ENCODE data around the gene CCT8L2.
"Not testable (repeated sequence)": the region's sequence is repeated elsewhere in the genome, so short reads cannot be mapped to it uniquely, and the experiment has no call there.

Gene CCT8L2

DNA sequence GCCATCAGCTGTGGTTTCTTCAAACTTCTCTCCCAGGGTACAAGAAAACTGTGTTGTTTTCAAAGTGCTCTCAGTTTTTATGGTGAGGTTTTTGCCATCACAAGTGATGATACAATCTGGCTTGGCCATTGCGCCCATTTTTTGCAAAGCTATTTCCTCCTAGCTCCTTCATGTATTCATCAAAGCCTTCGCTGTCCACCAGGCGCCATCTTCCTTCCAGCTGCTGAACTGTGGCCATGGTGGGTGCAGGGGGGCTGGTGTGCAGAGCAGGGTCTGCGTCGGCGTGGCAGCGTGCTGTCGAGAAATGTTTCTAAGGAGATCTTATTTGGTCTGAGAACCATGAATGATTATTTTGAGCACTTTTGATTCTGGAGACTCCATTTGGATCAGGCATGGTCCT lies 2.6 kb upstream of the CCT8L2 start:
- not testable (repeated sequence) for DNase-seq (ENCODE audit: low read depth)

DNA sequence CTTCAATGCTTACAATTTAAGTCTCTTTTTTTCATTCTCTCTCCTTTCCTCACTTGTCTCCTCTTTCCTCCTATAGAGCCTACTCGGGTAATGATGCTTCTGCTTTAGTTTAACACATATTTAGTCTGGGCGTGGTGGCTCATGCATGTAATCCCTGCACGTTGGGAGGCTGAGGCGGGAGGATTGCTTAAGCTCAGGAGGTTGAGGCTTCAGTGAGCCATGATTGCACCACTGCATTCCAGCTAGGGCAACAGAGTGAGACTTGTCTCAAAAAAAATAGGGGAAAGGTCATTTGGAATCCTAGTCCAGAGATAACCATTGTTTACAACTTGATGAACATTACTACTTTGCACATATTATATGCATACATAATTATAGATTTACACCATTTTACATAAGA lies 1.4 kb upstream of the CCT8L2 start:
- no peak for DNase-seq (ENCODE audit: low read depth)

DNA sequence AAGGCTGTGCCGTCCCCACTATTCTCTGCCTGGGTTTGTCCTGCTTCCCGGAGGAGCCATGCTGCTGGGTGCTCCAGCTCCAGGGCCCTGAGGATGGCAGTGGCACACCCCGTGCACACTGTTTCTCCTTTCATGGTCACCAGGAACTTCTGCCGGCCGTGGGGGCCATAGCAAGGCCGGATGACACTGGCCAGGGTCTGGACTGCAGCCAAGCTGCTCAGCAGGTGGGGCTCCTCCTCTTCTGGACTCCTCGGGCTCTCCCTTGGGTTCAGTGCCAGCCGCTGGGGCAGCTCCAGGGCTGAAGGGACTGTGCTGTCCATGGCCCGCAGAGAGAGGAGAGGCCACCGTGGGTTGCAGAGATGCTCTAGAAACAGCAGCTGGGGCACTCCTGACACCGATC lies 379 bp downstream of the CCT8L2 start:
- DNase-seq (ENCODE audit: low read depth): not testable (repeated sequence)

DNA sequence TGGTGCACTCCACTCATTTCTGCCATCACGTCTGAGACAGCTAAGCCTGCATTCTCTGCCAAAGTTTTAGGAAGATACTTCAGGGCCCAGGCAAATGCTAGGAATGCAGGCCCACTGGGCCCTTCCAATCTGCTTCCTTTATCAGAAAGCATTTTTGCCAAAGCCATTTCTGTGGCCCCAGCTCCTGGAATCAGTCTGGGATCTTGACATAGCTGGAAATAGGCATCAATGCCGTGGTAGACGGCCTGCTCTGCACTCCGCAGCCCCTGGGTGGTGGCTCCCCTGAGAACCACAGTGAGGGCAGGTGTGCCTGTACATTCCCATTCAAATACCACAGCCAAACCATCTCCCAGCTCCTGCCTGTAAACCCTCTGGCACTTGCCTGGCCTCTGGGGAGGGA lies 1.5 kb downstream of the CCT8L2 start:
- DNase-seq (ENCODE audit: low read depth): not testable (repeated sequence)

DNA sequence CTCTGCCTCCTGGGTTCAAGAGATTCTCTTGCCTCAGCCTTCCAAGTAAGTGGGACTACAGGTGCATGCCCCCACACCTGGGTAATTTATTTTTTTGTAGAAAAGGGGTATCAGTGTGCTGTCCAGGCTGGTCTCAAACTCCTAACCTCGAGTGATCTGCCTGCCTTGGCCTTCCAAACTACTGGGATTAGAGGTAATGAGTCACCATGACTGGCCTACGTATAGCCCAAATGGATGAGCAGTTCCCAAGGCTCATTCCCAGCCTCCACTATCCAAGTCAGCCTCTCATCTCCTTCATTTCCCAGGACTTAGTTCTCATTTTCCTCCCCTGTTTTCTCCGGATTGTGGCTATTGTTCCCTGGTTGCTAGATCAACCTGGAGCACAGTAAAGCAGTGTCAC lies 5.6 kb downstream of the CCT8L2 start:
- no peak for DNase-seq (ENCODE audit: low read depth)

DNA sequence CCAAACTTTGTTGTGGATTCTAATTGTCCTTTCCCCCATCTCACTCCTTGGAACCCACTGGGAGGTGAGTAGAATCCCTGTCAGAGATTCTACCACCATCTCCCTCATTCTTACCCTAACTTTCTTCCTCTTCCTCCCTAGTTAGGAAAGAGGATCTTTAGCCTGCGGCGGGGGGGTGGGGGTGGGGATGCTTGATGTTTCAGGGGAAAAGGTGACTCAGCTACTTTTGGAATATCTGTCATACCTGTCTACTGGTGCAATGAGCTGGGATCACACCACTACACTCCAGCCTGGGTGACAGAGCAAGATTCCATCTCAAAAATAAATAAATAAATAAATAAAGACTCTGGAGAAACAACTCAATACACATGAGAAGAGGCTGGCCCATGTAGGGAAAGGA lies 6.4 kb downstream of the CCT8L2 start:
- DNase-seq (ENCODE audit: low read depth): no peak

DNA sequence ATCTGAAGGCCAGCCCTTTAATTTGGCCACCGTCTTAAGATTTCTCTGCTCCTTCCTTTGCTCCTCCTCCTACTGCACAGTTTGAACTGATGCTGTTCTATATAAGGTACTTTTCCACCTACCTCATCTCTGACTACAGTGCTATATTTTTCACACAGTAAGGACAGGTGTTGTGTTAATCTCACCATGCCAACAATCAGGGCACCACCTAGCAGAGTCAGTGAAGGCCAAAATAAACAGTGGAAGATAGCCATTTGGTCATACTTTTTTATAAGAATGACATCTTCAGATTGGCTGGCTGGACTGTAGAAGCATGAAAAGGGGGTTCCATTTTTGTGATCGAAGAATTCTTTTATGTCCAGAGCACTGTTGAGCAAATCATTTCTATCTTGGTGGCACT lies 11.7 kb downstream of the CCT8L2 start:
- not testable (repeated sequence) for DNase-seq (ENCODE audit: low read depth)

DNA sequence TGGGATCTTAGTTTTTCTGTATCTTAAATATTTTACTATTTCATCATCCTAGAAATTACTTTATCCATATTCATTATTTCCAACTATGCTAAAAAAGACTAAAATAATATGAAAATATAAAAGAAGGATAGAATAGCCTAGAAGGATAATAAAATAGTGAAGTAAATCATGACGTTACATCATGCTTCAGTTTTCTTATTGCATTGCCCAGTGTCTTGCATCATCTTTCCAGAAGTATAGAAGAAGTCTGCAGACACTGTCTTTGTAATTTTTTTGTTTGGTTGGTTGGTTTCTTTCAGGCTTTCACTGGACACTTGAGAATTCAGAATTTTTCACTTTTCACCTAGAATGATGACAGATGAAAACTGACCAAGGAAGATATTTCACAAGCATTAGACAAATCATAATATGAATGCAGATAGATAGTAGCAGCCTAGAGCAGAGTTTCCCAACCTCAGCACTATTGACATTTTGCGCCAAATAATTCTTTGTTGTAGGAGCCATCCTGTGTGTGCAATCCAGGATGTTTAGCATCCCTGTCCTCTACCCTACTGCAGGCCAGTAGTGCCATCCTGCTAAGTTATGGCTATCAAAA lies 23.3 kb downstream of the CCT8L2 start:
- not testable (repeated sequence) for DNase-seq (ENCODE audit: low read depth)

DNA sequence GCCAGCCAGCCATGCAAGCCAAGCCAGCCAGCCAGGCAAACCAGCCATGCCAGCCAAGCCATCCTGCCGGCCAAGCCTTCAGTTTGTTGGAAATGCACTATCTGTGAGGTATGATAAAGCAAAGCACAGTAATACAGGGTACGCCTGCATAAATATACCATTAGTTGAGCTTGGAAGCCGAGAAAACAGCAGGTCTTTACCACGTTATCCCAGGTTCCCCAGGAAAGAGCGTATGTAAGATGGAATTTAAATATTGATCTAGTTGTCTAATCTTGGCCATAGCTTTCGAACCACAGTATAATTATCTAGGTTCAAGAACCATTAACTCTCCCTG lies 24.2 kb downstream of the CCT8L2 start:
- no peak for DNase-seq (ENCODE audit: low read depth)

DNA sequence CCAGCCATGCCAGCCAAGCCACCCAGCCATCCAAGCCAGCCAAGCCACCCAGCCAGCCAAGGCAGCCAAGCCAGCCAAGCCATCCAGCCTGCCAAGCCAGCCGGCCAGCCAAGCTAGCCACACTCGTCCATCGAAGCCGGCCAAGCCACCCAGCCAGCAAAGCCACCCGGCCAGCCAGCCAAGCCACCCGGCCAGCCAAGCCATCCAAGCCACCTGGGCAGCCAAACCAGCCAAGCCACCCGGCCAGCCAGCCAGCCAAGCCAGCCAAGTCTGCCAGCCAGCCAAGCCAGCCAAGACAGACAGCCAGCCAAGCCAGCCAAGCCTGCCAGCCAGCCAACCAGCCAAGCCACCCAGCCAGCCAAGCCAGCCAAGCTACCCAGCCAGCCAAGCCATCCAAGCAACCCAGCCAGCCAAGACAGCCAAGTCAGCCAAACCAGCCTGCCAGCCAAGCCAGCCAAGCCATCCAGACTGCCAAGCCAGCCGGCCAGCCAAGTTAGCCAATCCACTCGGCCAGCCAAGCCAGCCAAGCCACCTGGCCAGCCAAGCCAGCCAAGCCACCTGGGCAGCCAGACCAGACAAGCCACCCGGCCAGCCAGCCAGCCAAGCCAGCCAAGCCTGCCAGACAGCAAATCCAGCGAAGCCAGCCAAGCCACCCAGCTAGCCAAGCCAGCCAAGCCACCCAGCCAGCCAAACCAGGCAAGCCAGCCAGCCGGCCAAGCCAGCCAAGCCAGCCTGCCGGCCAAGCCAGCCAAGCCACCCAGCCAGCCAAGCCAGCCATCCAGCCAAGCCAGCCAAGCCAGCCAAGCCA lies 24.8 kb downstream of the CCT8L2 start:
- DNase-seq (ENCODE audit: low read depth): not testable (repeated sequence)

DNA sequence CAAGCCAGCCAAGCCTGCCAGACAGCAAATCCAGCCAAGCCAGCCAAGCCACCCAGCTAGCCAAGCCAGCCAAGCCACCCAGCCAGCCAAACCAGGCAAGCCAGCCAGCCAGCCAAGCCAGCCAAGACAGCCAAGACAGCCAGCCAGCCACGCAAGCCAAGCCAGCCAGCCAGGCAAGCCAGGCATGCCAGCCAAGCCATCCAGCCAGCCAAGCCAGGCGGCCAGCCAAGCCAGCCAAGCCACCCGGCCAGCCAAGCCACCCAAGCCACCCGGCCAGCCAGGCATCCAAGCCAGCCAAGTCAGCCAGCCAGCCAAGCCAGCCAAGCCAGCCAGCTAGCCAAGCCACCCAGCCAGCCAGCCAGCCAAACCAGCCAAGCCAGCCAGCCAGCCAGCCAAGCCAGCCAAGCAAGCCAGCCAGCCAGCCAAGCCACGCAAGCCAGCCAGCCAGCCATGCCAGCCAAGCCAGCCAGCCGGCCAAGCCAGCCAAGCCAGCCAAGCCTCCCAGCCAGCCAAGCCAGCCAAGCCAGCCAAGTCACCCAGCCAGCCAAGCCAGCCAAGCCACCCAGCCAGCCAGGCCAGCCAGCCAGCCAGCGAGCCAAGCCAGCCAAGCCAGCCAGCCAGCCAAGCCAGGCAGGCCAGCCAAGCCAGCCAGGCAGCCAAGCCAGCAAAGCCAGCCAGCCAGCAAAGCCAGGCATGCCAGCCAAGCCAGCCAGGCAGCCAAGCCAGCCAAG lies 26.0 kb downstream of the CCT8L2 start:
- not testable (repeated sequence) for DNase-seq (ENCODE audit: low read depth)

DNA sequence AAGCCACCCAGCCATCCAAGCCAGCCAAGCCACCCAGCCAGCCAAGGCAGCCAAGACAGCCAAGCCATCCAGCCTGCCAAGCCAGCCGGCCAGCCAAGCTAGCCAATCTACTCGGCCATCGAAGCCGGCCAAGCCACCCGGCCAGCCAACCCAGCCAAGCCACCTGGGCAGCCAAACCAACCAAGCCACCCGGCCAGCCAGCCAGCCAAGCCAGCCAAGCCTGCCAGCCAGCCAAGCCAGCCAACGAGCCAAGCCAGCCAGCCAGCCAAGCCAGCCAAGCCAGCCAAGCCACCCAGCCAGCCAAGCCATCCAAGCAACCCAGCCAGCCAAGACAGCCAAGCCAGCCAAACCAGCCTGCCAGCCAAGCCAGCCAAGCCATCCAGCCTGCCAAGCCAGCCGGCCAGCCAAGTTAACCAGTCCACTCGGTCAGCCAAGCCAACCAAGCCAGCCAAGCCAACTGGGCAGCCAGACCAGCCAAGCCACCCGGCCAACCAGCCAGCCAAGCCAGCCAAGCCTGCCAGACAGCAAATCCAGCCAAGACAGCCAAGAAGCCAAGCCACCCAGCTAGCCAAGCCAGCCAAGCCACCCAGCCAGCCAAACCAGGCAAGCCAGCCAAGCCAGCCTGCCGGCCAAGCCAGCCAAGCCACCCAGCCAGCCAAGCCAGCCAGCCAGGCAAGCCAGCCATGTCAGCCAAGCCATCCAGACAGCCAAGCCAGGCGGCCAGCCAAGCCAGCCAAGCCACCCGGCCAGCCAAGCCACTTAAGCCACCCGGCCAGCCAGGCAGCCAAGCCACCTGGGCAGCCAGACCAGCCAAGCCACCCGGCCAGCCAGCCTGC lies 26.8 kb downstream of the CCT8L2 start:
- not testable (repeated sequence) for DNase-seq (ENCODE audit: low read depth)

DNA sequence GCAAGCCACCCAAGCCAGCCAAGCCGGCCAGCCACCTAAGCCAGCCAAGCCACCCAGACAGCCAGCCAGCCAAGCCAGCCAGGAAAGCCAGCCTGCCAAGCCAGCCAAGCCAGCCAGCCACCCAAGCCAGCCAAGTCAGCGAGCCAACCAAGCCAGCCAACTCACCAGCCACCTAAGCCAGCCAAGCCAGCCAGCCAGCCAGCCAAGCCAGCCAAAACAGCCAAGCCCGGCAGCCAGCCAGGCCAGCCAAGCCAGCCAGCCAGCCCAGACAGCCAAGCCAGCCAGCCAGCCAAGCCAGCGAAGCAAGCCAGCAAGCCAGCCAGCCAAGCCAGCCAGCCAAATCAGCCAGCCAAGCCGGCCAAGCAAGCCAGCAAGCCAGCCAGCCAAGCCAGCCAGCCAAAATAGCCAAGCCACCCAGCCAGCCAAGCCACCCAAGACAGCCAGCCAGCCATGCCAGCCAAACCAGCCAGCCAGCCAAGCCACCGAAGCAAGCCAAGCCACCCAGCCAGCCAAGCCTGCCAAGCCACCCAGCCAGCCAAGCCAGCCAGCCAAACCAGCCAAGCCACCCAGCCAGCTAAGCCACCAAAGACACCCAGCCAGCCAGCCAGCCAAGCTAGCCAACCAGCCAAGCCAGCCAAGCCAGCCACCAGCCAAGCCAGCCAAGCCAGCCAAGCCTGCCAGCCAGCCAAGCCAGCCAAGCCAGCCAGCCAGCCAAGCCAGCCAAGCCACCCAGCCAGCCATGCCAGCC lies 27.6 kb downstream of the CCT8L2 start:
- not testable (repeated sequence) for DNase-seq (ENCODE audit: low read depth)

DNA sequence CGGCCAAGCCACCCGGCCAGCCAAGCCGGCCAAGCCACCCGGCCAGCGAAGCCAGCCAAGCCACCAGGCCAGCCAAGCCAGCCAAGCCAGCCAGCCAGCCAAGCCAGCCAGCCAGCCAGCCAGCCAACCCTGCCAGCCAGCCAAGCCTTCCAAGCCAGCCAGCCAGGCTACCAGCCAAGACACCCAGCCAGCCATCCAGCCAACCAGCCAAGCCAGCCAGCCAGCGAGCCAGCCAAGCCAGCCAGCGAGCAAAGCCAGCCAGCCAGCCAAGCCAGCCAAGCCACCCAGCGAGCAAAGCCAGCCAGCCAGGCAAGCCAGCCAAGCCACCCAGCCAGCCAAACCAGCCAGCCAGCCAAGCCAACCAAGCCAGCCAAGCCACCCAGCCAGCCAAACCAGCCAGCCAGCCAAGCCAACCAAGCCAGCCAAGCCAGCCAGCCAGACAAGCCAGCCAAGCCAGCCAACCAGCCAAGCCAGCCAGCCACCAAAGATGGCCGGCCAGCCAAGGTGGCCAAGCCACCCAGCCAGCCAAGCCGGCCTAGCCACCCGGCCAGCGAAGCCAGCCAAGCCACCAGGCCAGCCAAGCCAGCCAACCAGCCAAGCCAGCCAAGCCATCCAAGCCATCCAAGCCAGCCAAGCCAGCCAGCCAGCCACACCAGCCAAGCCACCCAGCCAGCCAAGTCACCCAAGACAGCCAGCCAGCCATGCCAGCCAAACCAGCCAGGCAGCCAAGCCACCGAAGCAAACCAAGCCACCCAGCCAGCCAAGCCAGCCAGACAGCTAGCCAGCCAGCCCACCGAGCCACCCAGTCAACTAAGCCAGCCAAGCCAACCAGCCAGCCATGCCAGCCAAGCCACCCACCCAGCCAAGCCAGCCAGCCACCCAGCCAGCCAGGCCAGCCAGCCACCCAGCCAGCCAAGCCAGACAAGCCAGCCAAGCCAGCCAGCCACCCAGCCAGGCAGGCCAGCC lies 28.8 kb downstream of the CCT8L2 start:
- no peak for DNase-seq (ENCODE audit: low read depth)

DNA sequence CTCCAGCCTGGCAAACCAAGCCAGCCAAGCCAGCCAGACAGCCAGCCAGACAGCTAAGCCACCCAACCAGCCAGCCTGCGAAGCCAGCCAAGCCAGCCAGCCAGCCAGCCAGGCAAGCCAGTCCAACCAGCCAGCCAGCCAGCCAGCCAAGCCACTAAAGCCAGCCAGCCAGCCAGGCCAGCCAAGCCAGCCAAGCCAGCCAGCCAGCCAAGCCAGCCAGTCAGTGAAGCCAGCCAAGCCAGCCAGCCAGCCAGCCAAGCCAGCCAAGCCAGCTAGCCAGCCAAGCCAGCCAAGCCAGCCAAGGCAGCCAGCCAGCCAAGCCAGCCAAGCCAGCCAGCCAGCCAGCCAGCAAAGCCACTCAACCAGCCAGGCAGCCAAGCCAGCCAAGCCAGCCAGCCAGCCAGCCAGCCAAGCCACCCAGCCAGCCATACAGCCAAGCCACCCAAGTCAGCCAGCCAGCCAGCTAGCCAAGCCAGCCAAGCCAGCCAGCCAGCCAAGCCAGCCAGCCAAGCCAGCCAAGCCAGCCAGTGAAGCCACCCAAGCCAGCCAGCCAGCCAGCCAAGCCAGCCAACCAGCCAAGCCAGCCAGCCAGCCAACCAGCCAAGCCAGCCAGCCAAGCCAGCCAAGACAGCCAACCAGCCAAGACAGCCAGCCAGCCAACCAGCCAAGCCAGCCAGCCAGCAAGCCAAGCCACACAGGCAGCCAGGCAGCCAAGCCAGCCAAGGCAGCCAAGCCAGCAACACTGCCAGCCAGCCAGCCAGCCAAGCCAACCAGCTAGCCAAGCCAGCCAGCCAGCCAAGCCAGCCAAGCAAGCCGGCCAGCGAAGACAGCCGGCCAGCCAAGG lies 29.7 kb downstream of the CCT8L2 start:
- no peak for DNase-seq (ENCODE audit: low read depth)

DNA sequence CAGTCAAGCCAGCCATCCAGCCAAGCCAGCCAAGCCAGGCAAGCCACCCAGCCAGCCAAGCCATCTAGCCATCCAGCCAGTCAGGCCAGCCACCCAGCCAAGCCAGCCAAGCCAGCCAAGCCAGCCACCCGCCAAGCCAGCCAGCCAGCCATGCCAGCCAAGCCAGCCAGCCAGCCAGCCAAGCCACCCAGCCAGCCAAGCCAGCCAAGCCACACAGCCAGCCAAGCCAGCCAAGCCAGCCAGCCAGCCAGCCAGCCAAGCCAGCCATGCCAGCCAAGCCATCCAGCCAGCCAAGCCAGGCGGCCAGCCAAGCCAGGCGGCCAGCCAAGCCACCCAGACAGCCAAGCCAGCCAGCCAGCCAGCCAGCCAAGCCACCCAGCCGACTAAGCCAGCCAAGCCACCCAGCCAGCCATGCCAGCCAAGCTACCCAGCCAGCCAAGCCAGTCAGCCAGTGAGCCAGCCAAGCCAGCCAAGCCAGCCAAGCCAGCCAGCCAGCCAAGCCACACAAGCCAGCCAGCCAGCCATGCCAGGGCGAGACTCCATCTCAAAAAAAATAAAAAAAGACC lies 31.4 kb downstream of the CCT8L2 start:
- DNase-seq (ENCODE audit: low read depth): not testable (repeated sequence)

DNA sequence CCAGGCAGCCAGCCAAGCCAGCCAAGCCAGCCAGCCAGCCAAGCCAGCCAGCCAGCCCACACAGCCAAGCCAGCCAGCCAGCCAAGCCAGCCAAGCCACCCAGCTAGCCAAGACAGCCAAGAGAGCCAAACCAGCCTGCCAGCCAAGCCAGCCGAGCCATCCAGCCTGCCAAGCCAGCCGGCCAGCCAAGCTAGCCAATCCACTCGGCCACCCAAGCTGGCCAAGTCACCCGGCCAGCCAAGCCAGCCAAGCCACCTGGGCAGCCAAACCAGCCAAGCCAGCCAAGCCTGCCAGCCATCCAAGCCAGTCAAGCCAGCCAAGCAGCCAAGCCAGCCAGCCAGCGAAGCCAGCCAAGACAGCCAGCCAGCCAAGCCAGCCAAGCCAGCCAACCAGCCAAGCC lies 32.0 kb downstream of the CCT8L2 start:
- DNase-seq (ENCODE audit: low read depth): not testable (repeated sequence)

DNA sequence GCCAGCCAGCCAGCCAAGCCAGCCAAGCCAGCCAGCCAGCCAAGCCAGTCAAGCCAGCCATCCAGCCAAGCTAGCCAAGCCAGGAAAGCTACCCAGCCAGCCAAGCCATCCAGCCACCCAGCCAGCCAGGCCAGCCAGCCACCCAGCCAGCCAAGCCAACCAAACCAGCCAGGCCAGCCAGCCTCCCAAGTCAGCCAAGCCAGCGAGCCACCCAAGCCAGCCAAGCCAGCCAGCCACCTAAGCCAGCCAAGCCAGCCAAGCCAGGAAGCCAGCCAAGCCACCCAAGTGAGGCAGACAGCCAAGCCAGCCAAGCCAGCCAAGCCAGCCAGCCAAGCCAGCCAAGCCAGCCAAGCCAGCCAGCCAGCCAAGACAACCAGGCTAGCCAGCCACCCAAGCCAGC lies 32.6 kb downstream of the CCT8L2 start:
- not testable (repeated sequence) for DNase-seq (ENCODE audit: low read depth)

All from stimulated activated CD8-positive, alpha-beta memory T cell treated with anti-CD3 and anti-CD28 coated beads, Interleukin-4, amount 100 ng/mL, for 24 hours (primary cell).